T-helper 2 cell treated with Interferon-gamma antibody and Interleukin-4, amounts not matched to agents 5 μg/mL and 100 μg/mL, for 36 hours (primary cell): ENCODE data around the gene NCCRP1.
"Not testable (repeated sequence)": the region's sequence is repeated elsewhere in the genome, so short reads cannot be mapped to it uniquely, and the experiment has no call there.

Experiments
- DNase-seq: peaks from one replicate; pipeline ENCODE4 v3.0.0; 2021; ENCODE audit warnings: low spot score
- H3K27ac Mint-ChIP-seq: one replicate; pipeline ENCODE4 v1.8.0; 2021; ENCODE audit warnings: mild to moderate bottlenecking, mixed read lengths
- H3K27me3 Mint-ChIP-seq: one replicate; pipeline ENCODE4 v1.8.0; 2021; ENCODE audit warnings: low read depth, mixed read lengths
- H3K36me3 Mint-ChIP-seq: one replicate; pipeline ENCODE4 v1.8.0; 2021; ENCODE audit warnings: low read depth, mixed read lengths
- H3K4me1 Mint-ChIP-seq: one replicate; pipeline ENCODE4 v1.8.0; 2021; ENCODE audit warnings: low read depth, mixed read lengths
- H3K4me3 Mint-ChIP-seq: one replicate; pipeline ENCODE4 v1.8.0; 2022; ENCODE audit warnings: mild to moderate bottlenecking, moderate library complexity, mixed read lengths
- H3K9me3 Mint-ChIP-seq: one replicate; pipeline ENCODE4 v1.8.0; 2021; ENCODE audit warnings: mixed read lengths

NCCRP1 gene

DNA sequence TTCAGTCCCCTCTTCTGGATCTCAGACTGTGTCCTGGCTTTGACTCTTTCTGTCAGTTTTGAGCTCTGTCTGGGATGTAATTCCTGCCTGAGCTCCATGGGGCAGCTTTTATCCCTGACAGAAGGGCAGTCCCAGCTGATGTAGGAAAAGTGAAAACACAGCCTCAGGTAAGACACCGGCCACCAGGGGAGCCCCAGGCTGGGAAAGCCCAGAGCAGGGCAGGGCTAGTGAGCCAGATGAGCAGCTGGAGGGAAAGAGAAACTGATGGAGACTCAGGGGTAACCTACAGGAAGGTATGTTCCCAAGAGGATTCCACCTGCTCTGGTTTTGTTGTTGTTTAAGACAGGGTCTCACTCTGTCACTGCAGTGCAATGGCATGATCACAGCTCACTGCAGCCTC lies 48.4 kb downstream of the NCCRP1 start:
- H3K27ac Mint-ChIP-seq, DNase-seq, H3K9me3 Mint-ChIP-seq, H3K4me3 Mint-ChIP-seq, H3K36me3 Mint-ChIP-seq, H3K4me1 Mint-ChIP-seq: not testable (repeated sequence)
- peaks cover 14% of the 10 kb centered on the region for H3K27me3 Mint-ChIP-seq

DNA sequence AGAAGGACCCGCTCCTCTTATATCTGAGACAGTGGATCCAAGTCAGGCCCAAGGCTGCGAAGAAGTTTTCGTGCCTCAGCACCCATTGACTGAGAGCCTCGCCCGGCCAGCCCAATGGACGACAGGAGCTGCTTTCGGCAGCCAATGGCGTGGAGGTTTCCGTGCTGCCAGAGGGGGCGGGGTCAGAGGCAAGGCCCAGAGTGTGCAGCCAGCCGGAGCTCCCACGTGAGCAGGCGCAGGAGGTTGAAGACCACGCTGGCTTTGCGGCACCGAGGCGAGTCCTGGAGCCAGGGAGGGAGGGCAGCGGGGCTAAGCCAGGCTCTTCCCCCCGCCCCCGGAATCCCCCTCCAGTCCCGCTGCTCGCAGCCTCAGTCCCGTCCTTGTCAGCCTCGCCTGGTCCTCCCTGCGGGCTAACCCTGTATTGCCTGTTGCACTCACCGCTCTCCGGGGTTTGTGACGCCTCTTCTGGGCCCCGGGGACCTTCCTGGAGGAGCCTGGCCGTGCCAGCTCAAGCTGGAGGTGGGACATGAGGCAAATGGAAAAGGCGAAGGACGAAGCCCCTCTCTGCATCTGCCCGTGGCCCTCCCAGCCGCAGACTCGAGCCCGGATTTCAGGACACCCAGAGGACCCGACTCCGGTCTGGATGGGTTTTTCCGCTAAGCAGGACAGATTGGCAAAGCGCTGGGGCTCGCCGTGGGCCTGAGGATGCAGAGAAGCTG lies 50.3 kb downstream of the NCCRP1 start:
- Mint-ChIP-seq H3K27me3 (peaks cover 20% of the 10 kb centered on the region), H3K4me1 (peaks cover 3% of the 10 kb centered on the region), H3K4me3 (no peak overlapping the region), H3K36me3 (no peaks in the 10 kb centered on the region), H3K27ac (no peak overlapping the region), H3K9me3 (no peaks in the 10 kb centered on the region)
- no peak for DNase-seq

DNA sequence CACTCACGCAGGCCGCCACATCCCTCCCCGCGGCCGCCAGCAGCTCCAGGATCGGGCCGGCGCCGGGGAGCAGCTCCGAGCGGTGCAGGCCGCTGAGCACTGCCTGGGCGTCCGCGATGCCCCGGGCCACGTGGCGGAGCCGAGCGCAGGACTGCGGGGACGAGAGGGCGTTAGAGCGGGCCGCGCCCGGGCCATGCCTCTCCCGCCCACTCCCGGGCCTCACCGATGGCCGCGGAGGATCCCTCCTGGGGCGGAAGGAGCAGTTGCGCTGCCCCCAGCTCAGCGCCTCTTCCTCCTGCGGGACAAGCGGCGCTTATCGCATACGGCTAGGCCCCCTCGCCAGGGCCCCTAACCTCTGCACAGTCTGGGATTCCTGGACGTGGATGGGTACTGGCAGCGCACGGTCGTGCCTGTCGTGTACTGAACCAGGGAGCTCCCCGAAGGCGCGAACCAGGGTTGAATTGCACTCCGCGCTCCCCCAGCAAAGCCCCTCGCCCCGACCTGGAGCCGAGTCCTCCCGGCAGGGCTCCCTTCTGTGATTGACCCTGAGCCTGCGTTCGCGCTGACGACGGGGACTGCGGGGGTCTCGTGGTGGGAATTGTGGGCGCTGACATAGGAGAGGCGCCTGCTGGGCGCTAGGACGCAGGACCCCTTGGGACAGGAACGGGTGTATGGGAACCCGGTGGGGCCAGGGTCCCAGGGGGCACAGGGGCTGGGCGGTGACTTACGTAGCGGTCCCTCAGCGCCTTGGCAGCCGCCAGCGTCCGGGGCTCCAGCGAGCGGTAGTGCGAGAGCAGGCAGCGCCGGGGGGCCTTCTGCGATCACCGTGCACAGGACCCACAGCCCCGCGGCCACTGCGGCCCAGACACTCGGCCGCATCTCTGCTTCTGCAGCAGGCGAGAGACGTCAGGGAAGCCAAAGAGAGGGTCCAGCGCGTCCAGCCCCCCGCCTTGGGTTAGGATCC lies 51.2 kb downstream of the NCCRP1 start:
- H3K36me3 Mint-ChIP-seq, result no peaks in the 10 kb centered on the region
- no peaks in the 10 kb centered on the region for H3K9me3 Mint-ChIP-seq
- peak; percentile 6 for DNase-seq
- H3K4me3 Mint-ChIP-seq, result no peak overlapping the region
- H3K4me1 Mint-ChIP-seq, result peaks cover 3% of the 10 kb centered on the region
- H3K27ac Mint-ChIP-seq, result no peak overlapping the region
- H3K27me3 Mint-ChIP-seq, result peaks cover 20% of the 10 kb centered on the region

DNA sequence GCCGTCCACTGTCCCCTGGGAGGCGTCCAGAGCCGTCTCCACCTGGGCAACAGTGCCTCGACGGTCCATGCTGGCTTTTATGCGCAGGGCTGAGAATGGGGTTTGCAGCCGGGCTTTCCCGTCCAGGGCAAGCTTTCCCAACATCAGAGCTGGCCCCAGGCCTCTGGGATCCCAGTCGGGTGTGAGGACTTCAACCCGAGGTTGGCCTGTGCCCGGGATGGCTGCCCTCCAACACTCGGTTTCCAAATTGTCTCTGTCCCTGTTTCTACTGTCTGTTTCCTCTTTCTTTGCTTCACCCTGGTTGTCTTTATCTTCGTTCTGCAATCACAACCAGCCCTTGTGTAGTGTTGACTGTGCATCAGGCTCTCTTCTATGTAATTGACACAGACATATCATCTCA lies 52.0 kb downstream of the NCCRP1 start, which contains the start of gene IFNL4:
TSS of gene IFNL4 (minus strand) at position 51 of the 400 bp plus-strand sequence.
- Mint-ChIP-seq H3K36me3 (no peaks in the 10 kb centered on the region), H3K4me3 (no peak within 1 kb of the TSS), H3K9me3 (no peaks in the 10 kb centered on the region), H3K27ac (no peak within 1 kb of the TSS), H3K27me3 (peaks cover 26% of the 10 kb centered on the region), H3K4me1 (peaks cover 3% of the 10 kb centered on the region)
- no peak for DNase-seq

DNA sequence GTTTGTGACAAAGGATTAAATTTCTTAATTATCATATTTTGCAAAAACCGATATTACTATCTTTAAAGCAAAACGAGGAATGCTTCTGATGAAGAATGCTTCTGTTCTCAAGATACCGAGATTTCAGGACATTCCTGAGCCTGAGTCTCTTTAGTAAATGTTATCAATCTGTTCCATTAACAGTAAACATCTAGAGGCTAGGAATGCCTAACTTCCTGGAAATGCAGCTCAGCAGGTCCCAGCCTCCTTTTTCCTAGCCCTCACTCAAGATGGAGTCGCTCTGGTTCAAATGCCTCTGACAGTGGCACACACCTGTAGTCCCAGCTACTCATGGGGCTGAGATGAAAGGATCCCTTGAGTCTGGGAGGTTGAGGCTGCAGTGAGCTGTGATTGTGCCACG lies 54.3 kb downstream of the NCCRP1 start:
- H3K4me3 Mint-ChIP-seq, result no peak overlapping the region
- H3K36me3 Mint-ChIP-seq, result no peaks in the 10 kb centered on the region
- H3K9me3 Mint-ChIP-seq, result no peaks in the 10 kb centered on the region
- no peak overlapping the region for H3K27ac Mint-ChIP-seq
- no peak for DNase-seq
- H3K27me3 Mint-ChIP-seq, result peaks cover 26% of the 10 kb centered on the region
- H3K4me1 Mint-ChIP-seq, result peaks cover 3% of the 10 kb centered on the region
